ENCODE results near the gene UAP1L1.

GRCh38 chr9:137080260-137081122, 3.2 kb downstream of the UAP1L1 start:
- TF ChIP-seq CTCF (IDR thresholded peaks at IDR 0.05) = no peak
- no peak for TF ChIP-seq ZFX (IDR thresholded peaks at IDR 0.05; ENCODE audit: borderline replicate concordance)
